Activated T-helper 1 cell treated with Interleukin-2 at 50 U/mL for 16 hours (primary cell): ENCODE data around the gene SLC27A2.

ENCODE experiments used
- DNase-seq: peaks from one replicate; pipeline ENCODE4 v3.0.0-alpha.2; 2020; ENCODE audit warnings: low read depth

Gene SLC27A2

GRCh38 chr15:50275908-50276307 is 93.9 kb downstream of the SLC27A2 start:
- no peak for DNase-seq

DNA sequence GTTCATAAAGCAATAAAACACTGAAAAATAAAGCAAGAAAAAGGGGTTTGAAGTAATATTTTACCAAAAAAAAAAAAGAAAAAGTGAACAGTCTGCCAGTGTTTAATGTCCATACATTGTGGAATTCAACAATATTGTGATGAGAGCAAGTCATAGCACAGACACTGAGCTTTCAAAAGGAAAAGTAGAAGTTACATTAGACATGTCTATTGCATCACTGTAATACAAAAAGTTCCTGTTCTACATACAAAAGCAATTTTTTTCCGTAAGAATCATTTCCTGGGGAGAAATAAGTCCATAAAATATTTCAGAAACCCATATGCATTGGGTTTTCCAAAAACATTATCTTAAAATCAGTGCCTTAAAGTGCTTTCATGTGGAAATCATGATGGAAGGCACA is 95.4 kb downstream of the SLC27A2 start:
- DNase-seq, result no peak

GRCh38 chr15:50278496-50278895 is 96.5 kb downstream of the SLC27A2 start:
- no peak for DNase-seq

DNA sequence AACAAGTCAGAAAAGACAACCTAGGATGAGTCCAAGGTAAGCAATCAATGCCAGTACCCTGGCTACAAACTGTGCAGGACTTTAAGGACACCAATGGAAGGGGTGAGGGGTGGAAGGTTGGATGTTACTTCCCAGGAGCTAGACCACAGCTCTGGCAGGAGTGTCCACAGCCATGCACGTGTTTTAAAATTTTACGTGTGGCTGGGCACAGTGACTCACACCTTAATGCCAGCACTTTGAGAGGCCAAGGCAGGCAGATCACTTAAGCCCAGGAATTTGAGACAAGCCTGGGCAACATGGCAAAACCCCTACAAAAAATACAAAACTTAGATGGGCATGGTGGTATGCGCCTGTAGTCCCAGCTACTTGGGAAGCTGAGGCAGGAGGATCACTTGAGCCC is 98.3 kb downstream of the SLC27A2 start:
- no peak for DNase-seq

DNA sequence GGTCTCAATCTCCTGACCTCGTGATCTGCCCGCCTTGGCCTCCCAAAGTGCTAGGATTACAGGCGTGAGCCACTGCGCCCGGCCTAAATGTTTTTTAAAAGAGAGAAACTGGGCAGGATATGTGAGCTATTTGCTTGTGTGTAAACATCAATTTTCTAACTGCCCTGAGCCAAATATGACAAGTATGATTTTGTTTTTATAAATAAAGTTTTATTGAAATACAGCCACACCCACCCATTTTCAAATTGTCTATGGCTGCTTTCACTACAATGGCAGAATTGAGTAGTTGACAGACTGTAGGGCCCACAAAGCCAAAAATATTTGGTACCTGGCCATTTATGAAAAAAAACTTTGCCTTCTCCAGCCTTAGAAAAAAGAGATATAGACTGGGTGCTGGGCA is 99.4 kb downstream of the SLC27A2 start:
- no peak for DNase-seq
